Measurements from ENCODE around the gene SOAT2. TPM values are rescaled to one million over a fixed set of nuclear protein-coding genes. Genes with fewer than 3 reads are reported as not detected.

Gene SOAT2
- not detected for total RNA-seq

GRCh38 chr12:53102883-53103807, at the start of gene SOAT2:
Gene SOAT2, plus strand, starts transcription at chr12:53103486. Its CDS starts 92 bp downstream, at chr12:53103578.
- Histone ChIP-seq H3K4me1 (peaks cover 32% of the 10 kb centered on the region), H3K27ac (no peak within 1 kb of the TSS), H3K36me3 (peaks cover 4% of the 10 kb centered on the region), H3K4me3 (no peak within 1 kb of the TSS), H3K27me3 (no peaks in the 10 kb centered on the region), H3K9me3 (no peaks in the 10 kb centered on the region)
- WGBS = 80% methylated on average over 21 of the region's 23 CpGs
- no peak for TF ChIP-seq CTCF (IDR thresholded peaks at IDR 0.05)
- peak; percentile 59 to 79 for DNase-seq (ENCODE audit: low spot score in 2 of 2)

GRCh38 chr12:53054112-53054878, 49.0 kb upstream of the SOAT2 start:
- 6% methylated on average over 19 of the region's 48 CpGs for whole genome bisulfite sequencing
- DNase-seq (ENCODE audit: low spot score in 2 of 2) = peak; percentile 95 to 97
- peak overlapping the region; percentile 99 for H3K27ac ChIP-seq
- no peaks in the 10 kb centered on the region for H3K9me3 ChIP-seq
- H3K4me1 ChIP-seq = peaks cover 55% of the 10 kb centered on the region
- H3K36me3 ChIP-seq = peaks cover 34% of the 10 kb centered on the region
- H3K27me3 ChIP-seq = no peaks in the 10 kb centered on the region
- peak overlapping the region; percentile 74 for H3K4me3 ChIP-seq
- TF ChIP-seq POLR2AphosphoS5 (IDR thresholded peaks at IDR 0.05) (peak in 1 of 3 donors; percentile 73), POLR2A (IDR thresholded peaks at IDR 0.05) (no peak)

- WGBS = 75% methylated on average over 15 of the region's 15 CpGs
- Histone ChIP-seq H3K4me1 (peaks cover 59% of the 10 kb centered on the region), H3K36me3 (peaks cover 48% of the 10 kb centered on the region), H3K27ac (peak overlapping the region; percentile 99), H3K4me3 (no peak overlapping the region), H3K9me3 (no peaks in the 10 kb centered on the region), H3K27me3 (no peaks in the 10 kb centered on the region)
- no peak for TF ChIP-seq POLR2A (IDR thresholded peaks at IDR 0.05)
- no peak for TF ChIP-seq POLR2AphosphoS5 (IDR thresholded peaks at IDR 0.05)
- TF ChIP-seq CTCF (IDR thresholded peaks at IDR 0.05) = no peak
- TF ChIP-seq EP300 (IDR thresholded peaks at IDR 0.05) = no peak
- peak in 1 of 2 donors; percentile 70 for DNase-seq (ENCODE audit: low spot score in 2 of 2)
Observed at GRCh38 chr12:53055471-53056266, 47.6 kb upstream of the SOAT2 start.

- H3K27ac ChIP-seq = no peak overlapping the region
- H3K27me3 ChIP-seq = no peaks in the 10 kb centered on the region
- WGBS = 76% methylated on average over 5 of the region's 5 CpGs
- no peak for TF ChIP-seq CTCF (IDR thresholded peaks at IDR 0.05)
- no peak for TF ChIP-seq EP300 (IDR thresholded peaks at IDR 0.05)
- no peak for TF ChIP-seq POLR2AphosphoS5 (IDR thresholded peaks at IDR 0.05)
- no peak for TF ChIP-seq POLR2A (IDR thresholded peaks at IDR 0.05)
- no peak overlapping the region for H3K4me3 ChIP-seq
- H3K4me1 ChIP-seq = peaks cover 63% of the 10 kb centered on the region
- DNase-seq (ENCODE audit: low spot score in 2 of 2) = peak in 1 of 2 donors; percentile 50
- no peaks in the 10 kb centered on the region for H3K9me3 ChIP-seq
- peaks cover 53% of the 10 kb centered on the region for H3K36me3 ChIP-seq
Observed at GRCh38 chr12:53056296-53056695, 47.0 kb upstream of the SOAT2 start.

GRCh38 chr12:53056901-53057300, 46.4 kb upstream of the SOAT2 start:
- Histone ChIP-seq H3K9me3 (no peaks in the 10 kb centered on the region), H3K36me3 (peaks cover 59% of the 10 kb centered on the region), H3K4me3 (no peak overlapping the region), H3K4me1 (peaks cover 63% of the 10 kb centered on the region), H3K27me3 (no peaks in the 10 kb centered on the region), H3K27ac (no peak overlapping the region)
- 92% methylated on average over 7 of the region's 7 CpGs for WGBS
- TF ChIP-seq EP300 (IDR thresholded peaks at IDR 0.05) (no peak), CTCF (IDR thresholded peaks at IDR 0.05) (no peak), POLR2A (IDR thresholded peaks at IDR 0.05) (no peak), POLR2AphosphoS5 (IDR thresholded peaks at IDR 0.05) (no peak)
- DNase-seq (ENCODE audit: low spot score in 2 of 2) = peak in 1 of 2 donors; percentile 37

All from suprapubic skin (tissue), 4 donors.